GM12878 (cell line): Measurements from ENCODE around the gene MAML3.

Source experiments
- EP300 ChIP-seq, 2 experiments: fragments of 150-350 bp in 1 of 2; IDR thresholded peaks; 2 replicates each; pipeline ENCODE4 v1.6.1; 2011 to 2012; ENCODE audit warnings: low read depth in 2 of 2, low read length in 2 of 2, borderline replicate concordance in 1 of 2, improper control_type of control experiment in 1 of 2, inconsistent platforms in 1 of 2; ENCODE audit not compliant: control insufficient read depth in 1 of 2
- EZH2 ChIP-seq: IDR thresholded peaks from 2 replicates; pipeline ENCODE4 v1.6.1; 2012; ENCODE audit warnings: low read depth, mild to moderate bottlenecking, control low read depth, inconsistent platforms, low read length, borderline replicate concordance; ENCODE audit not compliant: control insufficient read depth
- JUND ChIP-seq: IDR thresholded peaks from 2 replicates; pipeline ENCODE4 v1.6.1; 2012; ENCODE audit warnings: low read depth, mild to moderate bottlenecking, low read length, improper control_type of control experiment, moderate library complexity
- POLR2AphosphoS5 ChIP-seq: IDR thresholded peaks from 2 replicates; pipeline ENCODE4 v1.6.1; 2011; ENCODE audit warnings: mild to moderate bottlenecking, low read length, inconsistent platforms
- RCOR1 ChIP-seq: conservative IDR thresholded peaks from 2 replicates; pipeline ENCODE4 v1.6.1; 2012; ENCODE audit warnings: low read depth, low read length, improper control_type of control experiment
- SMC3 ChIP-seq: IDR thresholded peaks from 2 replicates; pipeline ENCODE4 v1.6.1; 2011; ENCODE audit warnings: low read length, improper control_type of control experiment, borderline replicate concordance
- TCF12 ChIP-seq: IDR thresholded peaks from 2 replicates; pipeline ENCODE4 v1.6.1; 2011; ENCODE audit warnings: low read depth, mild to moderate bottlenecking, low read length
- TCF3 ChIP-seq: IDR thresholded peaks from 2 replicates; pipeline ENCODE4 v1.6.1; 2012; ENCODE audit warnings: low read depth, mild to moderate bottlenecking, low read length, borderline replicate concordance; ENCODE audit not compliant: insufficient read depth
- YY1 ChIP-seq: IDR thresholded peaks from 2 replicates; pipeline ENCODE4 v1.6.1; 2011; ENCODE audit warnings: low read depth, mild to moderate bottlenecking, low read length
- TF ChIP-seq, protein P1 (sequence below), 3 experiments: IDR thresholded peaks in 2 of 3; conservative IDR thresholded peaks in 1 of 3; 2 replicates each; pipeline ENCODE4 v1.5.1; 2011; ENCODE audit warnings: low read depth in 3 of 3, low read length in 3 of 3, mild to moderate bottlenecking in 3 of 3, control low read depth in 2 of 3, moderate library complexity in 2 of 3, inconsistent platforms in 1 of 3, mixed read lengths in 1 of 3; ENCODE audit not compliant: control insufficient read depth in 2 of 3, insufficient read depth in 1 of 3; ENCODE audit errors: extremely low read depth in 1 of 3

DNA sequence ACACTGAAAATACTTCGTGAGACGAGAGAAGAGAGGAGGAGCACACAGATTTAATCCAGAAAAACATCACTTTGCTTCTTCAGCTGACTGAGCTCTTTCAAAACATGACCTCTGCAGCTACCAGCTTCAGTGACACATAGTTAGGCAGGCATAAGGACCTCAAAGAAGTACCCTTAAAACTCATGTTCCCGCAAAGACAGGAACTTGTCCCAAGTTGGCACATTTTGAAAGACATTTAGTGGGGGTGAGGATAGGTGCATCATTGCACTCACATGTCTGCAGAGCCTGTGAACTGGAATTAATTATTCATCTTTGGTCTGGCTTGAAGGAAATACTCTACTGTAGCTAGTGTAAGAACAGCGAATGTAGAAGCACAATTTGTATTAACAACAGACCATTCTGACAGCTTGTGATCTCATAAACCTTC, 266.6 kb downstream of the MAML3 start:
- TF ChIP-seq EZH2 = no peak
- no peak for TF ChIP-seq TCF12
- TF ChIP-seq JUND = no peak
- TF ChIP-seq, protein P1, sequence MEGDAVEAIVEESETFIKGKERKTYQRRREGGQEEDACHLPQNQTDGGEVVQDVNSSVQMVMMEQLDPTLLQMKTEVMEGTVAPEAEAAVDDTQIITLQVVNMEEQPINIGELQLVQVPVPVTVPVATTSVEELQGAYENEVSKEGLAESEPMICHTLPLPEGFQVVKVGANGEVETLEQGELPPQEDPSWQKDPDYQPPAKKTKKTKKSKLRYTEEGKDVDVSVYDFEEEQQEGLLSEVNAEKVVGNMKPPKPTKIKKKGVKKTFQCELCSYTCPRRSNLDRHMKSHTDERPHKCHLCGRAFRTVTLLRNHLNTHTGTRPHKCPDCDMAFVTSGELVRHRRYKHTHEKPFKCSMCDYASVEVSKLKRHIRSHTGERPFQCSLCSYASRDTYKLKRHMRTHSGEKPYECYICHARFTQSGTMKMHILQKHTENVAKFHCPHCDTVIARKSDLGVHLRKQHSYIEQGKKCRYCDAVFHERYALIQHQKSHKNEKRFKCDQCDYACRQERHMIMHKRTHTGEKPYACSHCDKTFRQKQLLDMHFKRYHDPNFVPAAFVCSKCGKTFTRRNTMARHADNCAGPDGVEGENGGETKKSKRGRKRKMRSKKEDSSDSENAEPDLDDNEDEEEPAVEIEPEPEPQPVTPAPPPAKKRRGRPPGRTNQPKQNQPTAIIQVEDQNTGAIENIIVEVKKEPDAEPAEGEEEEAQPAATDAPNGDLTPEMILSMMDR (IDR thresholded peaks at IDR 0.05 in 2 of 3, conservative IDR thresholded peaks at IDR 0.05 in 1 of 3; ENCODE audit: control insufficient read depth in 2 of 3, extremely low read depth in 1 of 3, insufficient read depth in 1 of 3, low read depth in 3 of 3, low read length in 3 of 3) = no peak
- TF ChIP-seq YY1 = no peak
- no peak for TF ChIP-seq RCOR1
- no peak for TF ChIP-seq POLR2AphosphoS5
- no peak for TF ChIP-seq EP300 (IDR thresholded peaks at IDR 0.05; ENCODE audit: borderline replicate concordance in 1 of 2, control insufficient read depth in 1 of 2, low read depth in 2 of 2, low read length in 2 of 2)
- TF ChIP-seq TCF3 = no peak
- TF ChIP-seq SMC3 = no peak
